Thoracic aorta (tissue), 2 donors: ENCODE measurements around the gene PPP1R8. TPM values are rescaled to one million over a fixed set of nuclear protein-coding genes. Genes with fewer than 3 reads are reported as not detected.

Experiments used
- ATAC-seq: fragments of 150-250 bp; one replicate; pipeline ENCODE4 v1.8.0; 2017; ENCODE audit warnings: low read depth; ENCODE audit not compliant: insufficient number of reproducible peaks, low FRiP score
- DNase-seq: peaks from one replicate; pipeline ENCODE4 v3.0.0-alpha.2; 2020; ENCODE audit warnings: low spot score
- H3K27ac ChIP-seq, 2 donors: fragments of 200-600 bp; sonication (generic); 1 replicate in 1 of 2; 2 replicates in 1 of 2; pipeline ENCODE4 v1.5.1; 2016; ENCODE audit warnings: mild to moderate bottlenecking in 2 of 2, moderate library complexity in 2 of 2
- H3K27me3 ChIP-seq: fragments of 200-600 bp; sonication (generic); replicated peaks from 2 replicates; pipeline ENCODE4 v1.6.0; 2016; ENCODE audit warnings: mild to moderate bottlenecking; ENCODE audit not compliant: insufficient read depth
- H3K36me3 ChIP-seq: fragments of 200-600 bp; sonication (generic); one replicate; pipeline ENCODE4 v1.5.1; 2016
- H3K4me1 ChIP-seq, 2 donors: fragments of 200-600 bp; sonication (generic); 1 replicate in 1 of 2; 2 replicates in 1 of 2; pipeline versions ENCODE4 v1.5.1 to v1.6.0; 2016; ENCODE audit warnings: low read depth in 2 of 2, mild to moderate bottlenecking in 1 of 2; ENCODE audit not compliant: control insufficient read depth in 1 of 2
- H3K4me3 ChIP-seq: fragments of 200-600 bp; sonication (generic); 2 replicates; pipeline ENCODE4 v1.5.1; 2016; ENCODE audit warnings: mild to moderate bottlenecking
- H3K9me3 ChIP-seq: fragments of 200-600 bp; sonication (generic); 2 replicates; pipeline ENCODE4 v1.5.1; 2016
- CTCF ChIP-seq: fragments of 200-600 bp; sonication (generic); IDR thresholded peaks from one replicate; pipeline ENCODE4 v1.5.1; 2019; ENCODE audit warnings: antibody characterized with exemption
- total RNA-seq, 2 donors: library from RNA; depleted of rRNA; stranded (reverse); fragments of >200 nt; gene quantifications; one replicate each; pipeline versions ENCODE4 v1.1.0 to v1.2.3, GENCODE V29; 2016

Gene PPP1R8
- total RNA-seq, 2 donors from 2014 or later = 37.2 to 40.8 TPM

- ATAC-seq (no peak), DNase-seq (no peak)
- TF ChIP-seq CTCF = no peak
- no peaks in the 10 kb centered on the region for H3K9me3 ChIP-seq
- peaks cover 4% of the 10 kb centered on the region for H3K36me3 ChIP-seq
- H3K27me3 ChIP-seq = no peaks in the 10 kb centered on the region
- no peak overlapping the region for H3K4me3 ChIP-seq
- peak overlapping the region in 1 of 2 donors; percentile 41 for H3K27ac ChIP-seq
- no peaks in the 10 kb centered on the region for H3K4me1 ChIP-seq
Measured at GRCh38 chr1:27885621-27886352, 55.2 kb downstream of the PPP1R8 start.

GRCh38 chr1:27886353-27886679, 55.7 kb downstream of the PPP1R8 start:
- Histone ChIP-seq H3K27ac (peak overlapping the region in 1 of 2 donors; percentile 12), H3K4me1 (no peaks in the 10 kb centered on the region), H3K36me3 (peaks cover 4% of the 10 kb centered on the region), H3K27me3 (no peaks in the 10 kb centered on the region), H3K4me3 (no peak overlapping the region), H3K9me3 (no peaks in the 10 kb centered on the region)
- no peak for ATAC-seq
- no peak for DNase-seq
- no peak for TF ChIP-seq CTCF

- no peaks in the 10 kb centered on the region for H3K4me1 ChIP-seq
- DNase-seq = no peak
- H3K36me3 ChIP-seq = peaks cover 4% of the 10 kb centered on the region
- H3K9me3 ChIP-seq = no peaks in the 10 kb centered on the region
- H3K27ac ChIP-seq = peak overlapping the region in 1 of 2 donors; percentile 12
- no peak for TF ChIP-seq CTCF
- ATAC-seq = no peak
- H3K27me3 ChIP-seq = no peaks in the 10 kb centered on the region
- no peak overlapping the region for H3K4me3 ChIP-seq
Measured at GRCh38 chr1:27886744-27887143, 56.2 kb downstream of the PPP1R8 start.

- H3K9me3 ChIP-seq = no peaks in the 10 kb centered on the region
- peak overlapping the region in 1 of 2 donors; percentile 12 for H3K27ac ChIP-seq
- peaks cover 4% of the 10 kb centered on the region for H3K36me3 ChIP-seq
- no peak for DNase-seq
- no peaks in the 10 kb centered on the region for H3K27me3 ChIP-seq
- H3K4me3 ChIP-seq = no peak overlapping the region
- ATAC-seq = no peak
- H3K4me1 ChIP-seq = no peaks in the 10 kb centered on the region
- no peak for TF ChIP-seq CTCF
Measured at GRCh38 chr1:27887215-27888021, 56.8 kb downstream of the PPP1R8 start.

GRCh38 chr1:27889506-27889905, 58.9 kb downstream of the PPP1R8 start:
- no peak for ATAC-seq
- no peak overlapping the region for H3K27ac ChIP-seq
- peaks cover 11% of the 10 kb centered on the region for H3K36me3 ChIP-seq
- no peaks in the 10 kb centered on the region for H3K27me3 ChIP-seq
- DNase-seq = no peak
- no peak for TF ChIP-seq CTCF
- H3K4me3 ChIP-seq = no peak overlapping the region
- H3K9me3 ChIP-seq = no peaks in the 10 kb centered on the region
- no peaks in the 10 kb centered on the region for H3K4me1 ChIP-seq
